ENCODE data around the gene NEXMIF. TPM values are rescaled to one million over a fixed set of nuclear protein-coding genes. Genes with fewer than 3 reads are reported as not detected.
"Not testable (repeated sequence)": the region's sequence is repeated elsewhere in the genome, so short reads cannot be mapped to it uniquely, and the experiment has no call there.

The NEXMIF gene
- total RNA-seq, 1 donor from 2014 or later: 2.8 TPM

DNA sequence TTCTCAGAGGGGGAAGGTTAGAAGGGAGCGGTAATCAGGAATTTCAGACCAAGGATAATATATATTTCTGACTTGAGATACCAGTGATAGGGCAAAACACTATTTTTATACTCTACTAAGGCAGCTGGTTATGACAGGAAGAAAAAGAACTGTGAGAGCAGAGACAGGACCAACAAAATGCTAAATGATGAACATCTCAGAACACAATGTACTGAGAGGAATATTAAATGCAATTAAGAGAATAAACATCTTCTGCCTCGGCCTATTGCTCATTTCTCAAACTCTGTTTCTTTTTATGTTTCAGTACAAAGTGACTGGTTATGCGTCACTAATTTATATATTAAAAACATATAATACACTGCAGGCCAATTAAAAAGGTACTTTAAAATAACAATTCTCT is 188.8 kb downstream of the NEXMIF start:
- Mint-ChIP-seq H3K9me3 (no peaks in the 10 kb centered on the region), H3K27ac (no peak overlapping the region), H3K4me1 (no peaks in the 10 kb centered on the region), H3K4me3 (no peak overlapping the region), H3K27me3 (ENCODE audit: insufficient read depth, low read depth) (no peaks in the 10 kb centered on the region), H3K36me3 (no peaks in the 10 kb centered on the region)
- Histone ChIP-seq H3K27ac (no peak overlapping the region), H3F3A (ENCODE audit: low read depth) (no peaks in the 10 kb centered on the region), H2AFZ (replicated peaks) (no peak overlapping the region), H3K79me2 (ENCODE audit: low read depth) (no peaks in the 10 kb centered on the region), H3K9me3 (ENCODE audit: low read depth) (no peaks in the 10 kb centered on the region), H3K4me2 (no peak overlapping the region), H4K20me1 (ENCODE audit: low read depth) (no peaks in the 10 kb centered on the region), H3K4me3 (no peak overlapping the region), H3K27me3 (no peaks in the 10 kb centered on the region), H3K36me3 (no peaks in the 10 kb centered on the region), H3K4me1 (no peaks in the 10 kb centered on the region), H3K9ac (no peak overlapping the region)
- no peak for DNase-seq (ENCODE audit: low spot score)
- TF ChIP-seq EZH2 (IDR thresholded peaks at IDR 0.05) (no peak), EZH2phosphoT487 (IDR thresholded peaks at IDR 0.05) (no peak)
- TF ChIP-seq, protein P1, sequence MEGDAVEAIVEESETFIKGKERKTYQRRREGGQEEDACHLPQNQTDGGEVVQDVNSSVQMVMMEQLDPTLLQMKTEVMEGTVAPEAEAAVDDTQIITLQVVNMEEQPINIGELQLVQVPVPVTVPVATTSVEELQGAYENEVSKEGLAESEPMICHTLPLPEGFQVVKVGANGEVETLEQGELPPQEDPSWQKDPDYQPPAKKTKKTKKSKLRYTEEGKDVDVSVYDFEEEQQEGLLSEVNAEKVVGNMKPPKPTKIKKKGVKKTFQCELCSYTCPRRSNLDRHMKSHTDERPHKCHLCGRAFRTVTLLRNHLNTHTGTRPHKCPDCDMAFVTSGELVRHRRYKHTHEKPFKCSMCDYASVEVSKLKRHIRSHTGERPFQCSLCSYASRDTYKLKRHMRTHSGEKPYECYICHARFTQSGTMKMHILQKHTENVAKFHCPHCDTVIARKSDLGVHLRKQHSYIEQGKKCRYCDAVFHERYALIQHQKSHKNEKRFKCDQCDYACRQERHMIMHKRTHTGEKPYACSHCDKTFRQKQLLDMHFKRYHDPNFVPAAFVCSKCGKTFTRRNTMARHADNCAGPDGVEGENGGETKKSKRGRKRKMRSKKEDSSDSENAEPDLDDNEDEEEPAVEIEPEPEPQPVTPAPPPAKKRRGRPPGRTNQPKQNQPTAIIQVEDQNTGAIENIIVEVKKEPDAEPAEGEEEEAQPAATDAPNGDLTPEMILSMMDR (IDR thresholded peaks at IDR 0.05): no peak

DNA sequence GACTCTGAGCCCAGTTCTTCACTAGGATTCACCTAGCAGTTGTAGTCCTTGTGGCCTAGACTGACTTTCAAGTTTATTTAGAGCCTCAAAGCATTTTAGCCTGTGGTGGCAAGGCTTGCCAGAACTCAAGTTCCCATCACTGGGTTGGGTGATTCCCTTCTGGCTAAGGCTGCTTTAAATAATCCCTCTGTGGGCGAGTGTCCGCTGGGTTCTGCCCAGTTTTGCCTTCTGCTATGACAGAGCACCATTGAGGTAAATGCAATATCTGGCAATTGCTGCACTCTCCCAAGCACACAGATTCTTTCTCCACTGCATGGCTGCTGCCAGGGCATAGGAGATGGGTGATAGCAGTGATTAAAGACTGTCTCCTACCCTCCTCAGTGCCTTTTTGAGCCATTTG is 220.0 kb downstream of the NEXMIF start:
- Histone ChIP-seq H2AFZ (replicated peaks) (no peak overlapping the region), H4K20me1 (ENCODE audit: low read depth) (no peaks in the 10 kb centered on the region), H3K27me3 (no peaks in the 10 kb centered on the region), H3K4me2 (no peak overlapping the region), H3K36me3 (no peaks in the 10 kb centered on the region), H3K9me3 (ENCODE audit: low read depth) (no peaks in the 10 kb centered on the region), H3K79me2 (ENCODE audit: low read depth) (no peaks in the 10 kb centered on the region), H3K27ac (no peak overlapping the region), H3K4me1 (no peaks in the 10 kb centered on the region), H3F3A (ENCODE audit: low read depth) (no peaks in the 10 kb centered on the region), H3K4me3 (no peak overlapping the region), H3K9ac (no peak overlapping the region)
- Mint-ChIP-seq H3K9me3 (peaks cover 4% of the 10 kb centered on the region), H3K4me3 (no peak overlapping the region), H3K27me3 (ENCODE audit: insufficient read depth, low read depth) (peaks cover 3% of the 10 kb centered on the region), H3K27ac (no peak overlapping the region), H3K4me1 (no peaks in the 10 kb centered on the region), H3K36me3 (no peaks in the 10 kb centered on the region)
- TF ChIP-seq EZH2 (IDR thresholded peaks at IDR 0.05): no peak
- no peak for DNase-seq (ENCODE audit: low spot score)

DNA sequence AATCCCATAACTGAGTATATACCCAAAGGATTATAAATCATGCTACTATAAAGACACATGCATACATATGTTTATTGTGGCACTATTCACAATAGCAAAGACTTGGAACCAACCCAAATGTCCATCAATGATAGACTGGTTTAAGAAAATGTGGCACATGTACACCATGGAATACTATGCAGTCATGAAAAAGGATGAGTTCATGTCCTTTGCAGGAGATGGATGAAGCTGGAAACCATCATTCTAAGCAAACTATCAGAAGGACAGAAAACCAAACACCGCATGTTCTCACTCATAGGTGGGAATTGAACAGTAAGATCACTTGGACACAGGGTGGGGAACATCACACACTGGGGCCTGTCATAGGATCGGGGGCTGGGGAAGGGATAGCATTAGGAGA is 223.9 kb downstream of the NEXMIF start:
- H3K27me3 ChIP-seq; H2AFZ ChIP-seq (replicated peaks); H3K4me2 ChIP-seq; DNase-seq (ENCODE audit: low spot score); H3K36me3 ChIP-seq; H3K9ac ChIP-seq; H3K9me3 Mint-ChIP-seq; H4K20me1 ChIP-seq (ENCODE audit: low read depth); H3K27ac ChIP-seq; H3K27ac Mint-ChIP-seq; H3K4me1 Mint-ChIP-seq; H3K4me1 ChIP-seq; H3F3A ChIP-seq (ENCODE audit: low read depth); H3K9me3 ChIP-seq (ENCODE audit: low read depth); H3K36me3 Mint-ChIP-seq; H3K4me3 ChIP-seq; H3K4me3 Mint-ChIP-seq; H3K79me2 ChIP-seq (ENCODE audit: low read depth); H3K27me3 Mint-ChIP-seq (ENCODE audit: insufficient read depth, low read depth): not testable (repeated sequence)

DNA sequence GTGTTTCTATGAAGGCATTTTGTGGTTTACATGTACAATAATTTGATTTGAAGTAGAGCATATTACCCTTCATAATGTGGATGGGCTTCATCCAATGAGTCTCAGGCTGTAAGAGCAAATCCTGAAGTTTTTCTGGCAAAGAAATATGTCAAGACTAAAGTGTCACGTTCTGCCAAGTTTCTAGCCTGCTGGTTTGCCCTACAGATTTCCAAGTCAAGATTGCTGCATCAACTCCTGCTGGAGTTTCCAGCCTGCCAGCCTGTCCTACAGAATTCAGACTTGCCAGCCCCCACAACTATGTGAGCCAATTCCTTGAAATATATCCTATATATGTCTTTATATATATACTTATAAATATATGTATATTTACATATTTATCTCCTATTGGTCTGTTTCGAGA is 240.8 kb downstream of the NEXMIF start:
- Mint-ChIP-seq H3K4me3 (no peak overlapping the region), H3K27ac (no peak overlapping the region), H3K4me1 (no peaks in the 10 kb centered on the region), H3K27me3 (ENCODE audit: insufficient read depth, low read depth) (peaks cover 3% of the 10 kb centered on the region), H3K36me3 (no peaks in the 10 kb centered on the region), H3K9me3 (peaks cover 15% of the 10 kb centered on the region)
- no peaks in the 10 kb centered on the region for H3K79me2 ChIP-seq (ENCODE audit: low read depth)
- H2AFZ ChIP-seq (replicated peaks): no peak overlapping the region
- no peak overlapping the region for H3K4me2 ChIP-seq
- no peak for DNase-seq (ENCODE audit: low spot score)
- no peaks in the 10 kb centered on the region for H3K36me3 ChIP-seq
- TF ChIP-seq EZH2phosphoT487 (IDR thresholded peaks at IDR 0.05) (no peak), EZH2 (IDR thresholded peaks at IDR 0.05) (no peak)
- TF ChIP-seq, protein P1 (IDR thresholded peaks at IDR 0.05): no peak
- no peaks in the 10 kb centered on the region for H4K20me1 ChIP-seq (ENCODE audit: low read depth)
- no peak overlapping the region for H3K4me3 ChIP-seq
- peaks cover 4% of the 10 kb centered on the region for H3K9me3 ChIP-seq (ENCODE audit: low read depth)
- no peaks in the 10 kb centered on the region for H3K27me3 ChIP-seq
- no peaks in the 10 kb centered on the region for H3K4me1 ChIP-seq
- H3F3A ChIP-seq (ENCODE audit: low read depth): no peaks in the 10 kb centered on the region
- H3K9ac ChIP-seq: no peak overlapping the region
- H3K27ac ChIP-seq: no peak overlapping the region

Small RNA genes within 50 kb of the gene (small RNA-seq; reads per million reads assigned to genes)
- gene AL139395.1: not detected

Other genes with a start within 250 kb of the NEXMIF start
- gene ABCB7, start 230.8 kb upstream of the NEXMIF start, total RNA-seq (ENCODE audit: low replicate concordance): 47.9 and 70.9 TPM in 2 replicates

All from neural progenitor cell (in vitro differentiated cells).